Stomach (tissue), 9 donors: ENCODE data around the gene MBTD1. TPM values are rescaled to one million over a fixed set of nuclear protein-coding genes. Genes with fewer than 3 reads are reported as not detected.
"Not testable (repeated sequence)": the region's sequence is repeated elsewhere in the genome, so short reads cannot be mapped to it uniquely, and the experiment has no call there.

Experiments used
- DNase-seq, 2 donors: peaks; one replicate each; pipeline versions ENCODE4 v3.0.0 to v3.0.0-alpha.2; 2013 to 2019
- H3K27ac ChIP-seq, 5 donors: fragments of 200-600 bp in 4 of 5; sonication (generic) in 4 of 5; one replicate each; pipeline ENCODE4 v1.5.1; 2013 to 2019; ENCODE audit warnings: mild to moderate bottlenecking in 1 of 5, moderate library complexity in 1 of 5
- H3K27me3 ChIP-seq, 3 donors: fragments of 200-600 bp; sonication (generic); one replicate each; pipeline ENCODE4 v1.5.1; 2017 to 2019; ENCODE audit warnings: mixed run types in 1 of 3
- H3K36me3 ChIP-seq, 4 donors: fragments of 200-600 bp; sonication (generic); 1 replicate in 3 of 4; 2 replicates in 1 of 4; pipeline ENCODE4 v1.5.1; 2016 to 2019
- H3K4me1 ChIP-seq, 4 donors: fragments of 200-600 bp; sonication (generic); one replicate each; pipeline ENCODE4 v1.5.1; 2016 to 2019
- H3K4me3 ChIP-seq, 4 donors: fragments of 200-600 bp; sonication (generic) in 3 of 4; one replicate each; pipeline ENCODE4 v1.5.1; 2016 to 2019; ENCODE audit warnings: mild to moderate bottlenecking in 1 of 4
- H3K9me3 ChIP-seq, 4 donors: fragments of 200-600 bp; sonication (generic); one replicate each; pipeline ENCODE4 v1.5.1; 2016 to 2019
- EP300 ChIP-seq: sonication (generic); formaldehyde crosslinking; IDR thresholded peaks from one replicate; pipeline ENCODE4 v1.6.1; 2017; ENCODE audit warnings: antibody characterized with exemption
- POLR2A ChIP-seq, 4 donors: fragments of 450-650 bp; IDR thresholded peaks; one replicate each; pipeline ENCODE4 v1.6.1; 2016; ENCODE audit warnings: antibody characterized with exemption in 4 of 4, control low read depth in 2 of 4, mild to moderate bottlenecking in 1 of 4, moderate library complexity in 1 of 4
- POLR2AphosphoS5 ChIP-seq, 3 donors: sonication (generic); formaldehyde crosslinking; IDR thresholded peaks; one replicate each; pipeline ENCODE4 v1.6.1; 2016; ENCODE audit warnings: antibody characterized with exemption in 3 of 3
- WGBS, 5 donors: extraction: QIAGEN DNeasy Blood & Tissue Kit in 3 of 5; methylation state at CpG; one replicate each; pipeline versions ENCODE4 v1.1.5 to v1.1.7; 2013 to 2018; 5-methylcytosine and 5-hydroxymethylcytosine counted together
- intact Hi-C: fragments of 100-400 bp; cut with DNase I; formaldehyde crosslinking; loops from one replicate; pipeline ENCODE4 v1.15.1; 2023; ENCODE audit warnings: low total_unique reads
- polyA plus RNA-seq, 3 donors: library from polyadenylated mRNA; stranded (reverse); fragments of 200-250 nt; gene quantifications; one replicate each; pipeline ENCODE4 v1.2.3, GENCODE V29; 2013
- total RNA-seq, 5 donors: library from RNA; depleted of rRNA; stranded (reverse); fragments of >200 nt; gene quantifications; one replicate each; pipeline versions ENCODE4 v1.1.0 to v1.2.3, GENCODE V29; 2014 to 2016
- TF ChIP-seq, protein P1 (sequence below), 7 experiments: fragments of 450-650 bp in 4 of 7; fragments of 200-600 bp in 3 of 7; sonication (generic) in 3 of 7; IDR thresholded peaks; one replicate each; pipeline ENCODE4 v1.5.1; 2016 to 2019; ENCODE audit warnings: antibody characterized with exemption in 7 of 7, control low read depth in 2 of 7, mild to moderate bottlenecking in 1 of 7
- donor health status: healthy with polysubstance abuse.
- donor health status: Bipolar disorder and iron deficiency.
- donor health status: healthy.

MBTD1 gene
- total and polyA plus RNA-seq, 8 donors = 4.4 to 56.7 (median 9.8) TPM

DNA sequence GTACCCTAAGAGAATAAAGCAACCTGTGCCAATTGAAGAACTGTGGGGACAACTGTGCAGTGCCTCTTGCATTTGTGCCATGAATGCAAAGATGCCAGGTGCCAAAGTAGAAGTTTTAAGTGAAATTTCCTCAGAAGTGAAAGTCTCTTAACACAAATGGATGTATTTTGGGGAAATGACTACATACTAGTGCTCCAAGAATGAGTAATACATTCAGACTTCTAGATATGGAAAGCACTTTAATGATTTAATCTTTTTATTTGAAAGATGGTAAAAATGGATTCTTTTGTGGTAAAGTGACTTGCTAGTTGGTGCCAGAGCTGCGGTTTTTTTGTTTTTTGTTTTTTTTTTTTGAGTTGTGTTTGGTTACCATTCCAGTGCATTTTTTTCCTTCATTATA lies 15.5 kb upstream of the MBTD1 start:
- TF ChIP-seq POLR2AphosphoS5 (IDR thresholded peaks at IDR 0.05) (no peak), EP300 (no peak), POLR2A (IDR thresholded peaks at IDR 0.05) (no peak)
- TF ChIP-seq, protein P1, sequence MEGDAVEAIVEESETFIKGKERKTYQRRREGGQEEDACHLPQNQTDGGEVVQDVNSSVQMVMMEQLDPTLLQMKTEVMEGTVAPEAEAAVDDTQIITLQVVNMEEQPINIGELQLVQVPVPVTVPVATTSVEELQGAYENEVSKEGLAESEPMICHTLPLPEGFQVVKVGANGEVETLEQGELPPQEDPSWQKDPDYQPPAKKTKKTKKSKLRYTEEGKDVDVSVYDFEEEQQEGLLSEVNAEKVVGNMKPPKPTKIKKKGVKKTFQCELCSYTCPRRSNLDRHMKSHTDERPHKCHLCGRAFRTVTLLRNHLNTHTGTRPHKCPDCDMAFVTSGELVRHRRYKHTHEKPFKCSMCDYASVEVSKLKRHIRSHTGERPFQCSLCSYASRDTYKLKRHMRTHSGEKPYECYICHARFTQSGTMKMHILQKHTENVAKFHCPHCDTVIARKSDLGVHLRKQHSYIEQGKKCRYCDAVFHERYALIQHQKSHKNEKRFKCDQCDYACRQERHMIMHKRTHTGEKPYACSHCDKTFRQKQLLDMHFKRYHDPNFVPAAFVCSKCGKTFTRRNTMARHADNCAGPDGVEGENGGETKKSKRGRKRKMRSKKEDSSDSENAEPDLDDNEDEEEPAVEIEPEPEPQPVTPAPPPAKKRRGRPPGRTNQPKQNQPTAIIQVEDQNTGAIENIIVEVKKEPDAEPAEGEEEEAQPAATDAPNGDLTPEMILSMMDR (IDR thresholded peaks at IDR 0.05) = no peak
- Histone ChIP-seq H3K36me3 (peaks cover 35 to 100% (median 92%) of the 10 kb centered on the region in 4 donors), H3K4me1 (peaks cover 0 to 12% (median 5%) of the 10 kb centered on the region in 4 donors), H3K27me3 (no peaks in the 10 kb centered on the region), H3K9me3 (no peaks in the 10 kb centered on the region), H3K4me3 (no peak overlapping the region), H3K27ac (no peak overlapping the region)
- DNase-seq = no peak
- intact Hi-C loops = no loop called here
- WGBS, 5 donors = 84 to 93% (median 90%) methylated on average over 1 of the region's 1 CpG

DNA sequence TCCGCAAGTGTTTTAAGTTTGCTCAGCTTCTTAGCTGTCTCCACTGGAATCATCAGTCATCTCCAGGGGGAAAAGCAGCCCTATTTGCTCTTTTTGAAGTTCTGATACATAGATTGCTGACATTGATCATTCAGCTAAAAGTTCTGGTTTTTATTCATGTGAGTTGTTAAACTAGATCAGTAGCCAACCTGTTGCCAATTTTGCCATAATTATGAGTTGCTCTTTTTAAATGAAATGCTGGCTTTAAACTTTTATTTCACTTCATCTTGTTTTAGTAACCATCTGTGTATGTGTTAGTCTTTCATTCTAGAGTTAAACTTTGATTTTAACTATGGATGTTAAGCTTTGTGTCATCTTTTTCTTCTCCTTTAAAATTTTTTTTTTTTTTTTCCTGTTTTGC lies 13.0 kb upstream of the MBTD1 start:
- no peak overlapping the region for H3K27ac ChIP-seq
- H3K27me3 ChIP-seq = no peaks in the 10 kb centered on the region
- WGBS, 5 donors = 85 to 100% (median 92%) methylated on average over 1 of the region's 1 CpG
- intact Hi-C loops = no loop called here
- no peak overlapping the region for H3K4me3 ChIP-seq
- peaks cover 34 to 100% (median 92%) of the 10 kb centered on the region in 4 donors for H3K36me3 ChIP-seq
- DNase-seq = no peak
- H3K4me1 ChIP-seq = peaks cover 0 to 12% (median 6%) of the 10 kb centered on the region in 4 donors
- TF ChIP-seq POLR2AphosphoS5 (IDR thresholded peaks at IDR 0.05) (no peak), POLR2A (IDR thresholded peaks at IDR 0.05) (no peak), EP300 (no peak)
- TF ChIP-seq, protein P1 (IDR thresholded peaks at IDR 0.05) = no peak
- H3K9me3 ChIP-seq = no peaks in the 10 kb centered on the region

DNA sequence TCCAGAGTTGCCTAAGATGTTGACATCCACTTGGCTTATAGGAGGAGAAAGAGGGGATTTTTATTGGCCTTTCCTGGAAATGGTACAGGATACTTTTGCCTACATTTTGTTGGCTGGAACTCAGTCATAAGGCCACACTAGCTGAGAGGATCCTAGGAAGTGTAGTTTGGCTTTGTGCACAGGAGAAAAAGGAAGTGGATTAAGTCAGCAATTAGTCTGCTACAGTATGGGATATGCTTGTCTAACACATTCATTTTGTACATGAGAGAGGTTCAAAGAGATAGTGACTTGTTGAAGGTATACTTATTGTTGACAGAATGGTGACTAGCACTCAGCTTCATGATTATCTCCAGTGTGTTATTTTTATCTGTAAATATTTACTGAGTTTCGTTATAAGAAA lies 10.8 kb upstream of the MBTD1 start:
- WGBS, 5 donors = 10 to 41% (median 28%) methylated on average over 1 of the region's 1 CpG
- H3K36me3 ChIP-seq = peaks cover 23 to 100% (median 92%) of the 10 kb centered on the region in 4 donors
- intact Hi-C loops = no loop called here

DNA sequence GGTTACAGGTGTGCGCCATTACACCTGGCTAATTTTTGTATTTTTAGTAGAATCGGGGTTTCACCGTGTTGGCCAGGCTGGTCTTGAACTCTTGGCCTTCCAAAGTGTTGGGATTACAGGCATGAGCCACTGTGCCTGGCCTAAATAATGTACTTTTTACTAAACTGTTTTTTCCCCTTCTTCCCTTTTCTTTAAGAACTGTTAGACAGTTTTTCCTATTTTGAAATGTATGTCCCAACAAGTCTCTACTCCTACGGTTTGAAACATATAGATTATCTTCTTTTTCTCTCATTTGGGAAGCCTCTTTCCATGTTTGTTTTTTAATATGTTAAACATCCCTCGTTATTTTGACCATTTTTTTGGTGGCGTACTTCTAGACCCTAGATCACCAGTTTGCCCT lies 10.1 kb upstream of the MBTD1 start:
- WGBS, 5 donors = 91 to 97% (median 93%) methylated on average over 6 of the region's 6 CpGs

More for the DNA sequence above, 10.8 kb upstream of the MBTD1 start:
- DNase-seq = no peak
- TF ChIP-seq EP300 (no peak), POLR2A (IDR thresholded peaks at IDR 0.05) (no peak), POLR2AphosphoS5 (IDR thresholded peaks at IDR 0.05) (no peak)
- TF ChIP-seq, protein P1 (IDR thresholded peaks at IDR 0.05) = no peak
- Histone ChIP-seq H3K27ac (no peak overlapping the region), H3K27me3 (no peaks in the 10 kb centered on the region), H3K9me3 (no peaks in the 10 kb centered on the region), H3K4me1 (peaks cover 0 to 12% (median 6%) of the 10 kb centered on the region in 4 donors), H3K4me3 (no peak overlapping the region)

DNA sequence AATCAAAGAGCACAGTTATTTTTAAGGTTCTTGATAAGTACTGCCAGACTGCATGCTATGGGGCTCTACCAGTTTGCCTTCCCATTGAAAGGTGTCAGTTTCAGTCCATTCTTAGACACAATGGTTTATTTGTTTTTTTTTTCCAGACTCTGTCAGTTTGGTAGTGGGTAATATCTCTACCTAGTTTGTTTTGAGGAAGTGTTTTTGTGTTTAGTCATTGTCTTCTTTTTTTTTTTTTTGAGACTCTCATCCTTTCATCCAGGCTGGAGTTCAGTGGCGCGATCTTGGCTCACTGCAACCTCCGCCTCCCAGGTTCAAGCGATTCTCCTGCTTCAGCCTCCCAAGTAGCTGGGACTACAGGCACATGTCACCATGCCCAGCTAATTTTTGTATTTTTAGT lies 4.6 kb upstream of the MBTD1 start:
- WGBS, 5 donors = 73 to 90% (median 83%) methylated on average over 4 of the region's 4 CpGs
- peaks cover 8 to 29% (median 20%) of the 10 kb centered on the region in 4 donors for H3K4me1 ChIP-seq
- H3K27me3 ChIP-seq, H3K27ac ChIP-seq, H3K9me3 ChIP-seq, intact Hi-C loops, DNase-seq, H3K4me3 ChIP-seq: not testable (repeated sequence)
- peaks cover 22 to 66% (median 62%) of the 10 kb centered on the region in 4 donors for H3K36me3 ChIP-seq

More for the DNA sequence above, 10.1 kb upstream of the MBTD1 start:
- H3K9me3 ChIP-seq = no peaks in the 10 kb centered on the region
- H3K4me3 ChIP-seq = no peak overlapping the region
- no peak overlapping the region for H3K27ac ChIP-seq
- H3K4me1 ChIP-seq = peaks cover 0 to 12% (median 6%) of the 10 kb centered on the region in 4 donors
- DNase-seq = no peak
- TF ChIP-seq EP300 = no peak
- no peak for TF ChIP-seq POLR2AphosphoS5 (IDR thresholded peaks at IDR 0.05)
- TF ChIP-seq POLR2A (IDR thresholded peaks at IDR 0.05) = no peak
- TF ChIP-seq, protein P1 (IDR thresholded peaks at IDR 0.05) = no peak
- no peaks in the 10 kb centered on the region for H3K27me3 ChIP-seq
- intact Hi-C loops = no loop called here
- peaks cover 18 to 100% (median 93%) of the 10 kb centered on the region in 4 donors for H3K36me3 ChIP-seq
